Kidney (tissue), 14 donors: ENCODE results near the gene DUOX1. TPM values are rescaled to one million over a fixed set of nuclear protein-coding genes. Genes with fewer than 3 reads are reported as not detected.

Experiments
- DNase-seq, 5 donors: peaks; one replicate each; pipeline ENCODE4 v3.0.0-alpha.2; 2013 to 2020
- FAIRE-seq: peaks from 2 replicates; lab custom pipeline; 2012; peaks lifted over from hg19 to GRCh38; lab: Jason Lieb, UNC
- H3K27ac ChIP-seq, 2 donors: one replicate each; pipeline ENCODE4 v1.7.0; 2013; ENCODE audit warnings: low read depth in 2 of 2, low read length in 2 of 2, inconsistent platforms in 1 of 2
- H3K27me3 ChIP-seq: one replicate; pipeline ENCODE4 v1.7.1; 2013; ENCODE audit warnings: low read length, inconsistent platforms; ENCODE audit not compliant: control insufficient read depth, insufficient read depth
- H3K36me3 ChIP-seq, 3 donors: one replicate each; pipeline versions ENCODE4 v1.7.0 to v1.7.1; 2013; ENCODE audit warnings: low read length in 3 of 3, control low read depth in 1 of 3, inconsistent platforms in 1 of 3; ENCODE audit not compliant: insufficient read depth in 3 of 3, control insufficient read depth in 2 of 3
- H3K4me1 ChIP-seq, 3 donors: one replicate each; pipeline versions ENCODE4 v1.7.0 to v1.7.1; 2013; ENCODE audit warnings: low read length in 3 of 3, inconsistent platforms in 1 of 3, low read depth in 1 of 3; ENCODE audit not compliant: control insufficient read depth in 2 of 3, insufficient read depth in 2 of 3
- H3K4me3 ChIP-seq, 3 donors: one replicate each; pipeline versions ENCODE4 v1.7.0 to v1.8.1; 2013; ENCODE audit warnings: low read length in 3 of 3, control low read depth in 1 of 3, inconsistent platforms in 1 of 3
- H3K9ac ChIP-seq, 3 donors: one replicate each; pipeline versions ENCODE4 v1.7.0 to v1.7.1; 2013; ENCODE audit warnings: low read length in 3 of 3, control low read depth in 1 of 3, inconsistent platforms in 1 of 3
- H3K9me3 ChIP-seq, 3 donors: one replicate each; pipeline versions ENCODE4 v1.7.0 to v1.7.1; 2013; ENCODE audit warnings: low read length in 3 of 3, control low read depth in 1 of 3, inconsistent platforms in 1 of 3; ENCODE audit not compliant: control insufficient read depth in 2 of 3, insufficient read depth in 1 of 3
- intact Hi-C: fragments of 100-400 bp; cut with DNase I; formaldehyde crosslinking; loops from one replicate; pipeline ENCODE4 v1.11.1; 2022
- polyA plus RNA-seq: library from polyadenylated mRNA; stranded (reverse); fragments of 350-450 nt; fragmentation: Illumina TruSeq; extraction: RNeasy Lipid Tissue Mini Kit (QIAGEN cat#74804); gene quantifications from one replicate; pipeline ENCODE4 v1.2.3, GENCODE V29; 2014; ENCODE audit warnings: low read depth, low replicate concordance; ENCODE audit not compliant: insufficient read depth
- total RNA-seq: library from RNA; stranded (reverse); fragmentation: NEBNext Ultra II Directional; extraction: Animal tissue kit (Norgen Biotek cat#: 25700); gene quantifications from one replicate; pipeline ENCODE4 v1.2.1, GENCODE V29; 2021
- TF ChIP-seq, protein P1 (sequence below): IDR thresholded peaks from 3 replicates; pipeline ENCODE4 v1.5.1; 2012; ENCODE audit warnings: mild to moderate bottlenecking, moderate library complexity, borderline replicate concordance; ENCODE audit not compliant: insufficient read depth; ENCODE audit errors: extremely low read depth
- donor health status: control.
- donor health status: control.
- donor health status: control.
- donor health status: control.
- donor health status: control.
- donor health status: DM: yes; HTN: yes; CAD: no.
- donor health status: Normal renal cell carcinoma (clear cell type).

Gene DUOX1
- total and polyA plus RNA-seq, 2 donors from 2014 or later, result 0.26 to 1.6 TPM

DNA sequence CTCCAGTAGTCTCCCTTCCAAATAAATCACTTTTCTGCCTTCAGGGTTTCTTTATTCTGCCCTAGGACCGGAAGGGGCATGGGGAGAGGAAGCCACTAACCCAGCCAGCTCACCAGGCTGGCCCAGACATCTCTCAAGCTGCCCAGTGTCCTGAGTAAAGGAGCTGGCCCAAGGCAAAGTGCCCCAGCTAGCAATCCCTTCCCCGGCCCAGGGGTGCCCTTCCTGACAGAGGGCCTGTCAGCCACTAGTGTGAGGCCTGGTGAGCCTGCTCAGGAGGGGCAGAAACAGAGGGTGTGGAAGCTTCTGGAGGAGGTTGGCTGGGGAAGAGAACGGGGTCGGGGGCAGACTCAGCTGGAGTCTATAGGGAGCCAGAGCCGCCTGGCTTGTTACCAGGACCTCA, 35.7 kb downstream of the DUOX1 start:
- H3K9me3 ChIP-seq, result no peaks in the 10 kb centered on the region
- intact Hi-C loops, result no loop called here
- no peaks in the 10 kb centered on the region for H3K27me3 ChIP-seq
- no peaks in the 10 kb centered on the region for H3K36me3 ChIP-seq
- H3K27ac ChIP-seq, result no peak overlapping the region
- DNase-seq, result peak in 1 of 5 donors; percentile 64
- FAIRE-seq, result no peak
- H3K4me3 ChIP-seq, result no peak overlapping the region
- no peak overlapping the region for H3K9ac ChIP-seq
- TF ChIP-seq, protein P1, sequence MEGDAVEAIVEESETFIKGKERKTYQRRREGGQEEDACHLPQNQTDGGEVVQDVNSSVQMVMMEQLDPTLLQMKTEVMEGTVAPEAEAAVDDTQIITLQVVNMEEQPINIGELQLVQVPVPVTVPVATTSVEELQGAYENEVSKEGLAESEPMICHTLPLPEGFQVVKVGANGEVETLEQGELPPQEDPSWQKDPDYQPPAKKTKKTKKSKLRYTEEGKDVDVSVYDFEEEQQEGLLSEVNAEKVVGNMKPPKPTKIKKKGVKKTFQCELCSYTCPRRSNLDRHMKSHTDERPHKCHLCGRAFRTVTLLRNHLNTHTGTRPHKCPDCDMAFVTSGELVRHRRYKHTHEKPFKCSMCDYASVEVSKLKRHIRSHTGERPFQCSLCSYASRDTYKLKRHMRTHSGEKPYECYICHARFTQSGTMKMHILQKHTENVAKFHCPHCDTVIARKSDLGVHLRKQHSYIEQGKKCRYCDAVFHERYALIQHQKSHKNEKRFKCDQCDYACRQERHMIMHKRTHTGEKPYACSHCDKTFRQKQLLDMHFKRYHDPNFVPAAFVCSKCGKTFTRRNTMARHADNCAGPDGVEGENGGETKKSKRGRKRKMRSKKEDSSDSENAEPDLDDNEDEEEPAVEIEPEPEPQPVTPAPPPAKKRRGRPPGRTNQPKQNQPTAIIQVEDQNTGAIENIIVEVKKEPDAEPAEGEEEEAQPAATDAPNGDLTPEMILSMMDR, result no peak
- H3K4me1 ChIP-seq, result peaks cover 0 to 8% (median 0%) of the 10 kb centered on the region in 3 donors

DNA sequence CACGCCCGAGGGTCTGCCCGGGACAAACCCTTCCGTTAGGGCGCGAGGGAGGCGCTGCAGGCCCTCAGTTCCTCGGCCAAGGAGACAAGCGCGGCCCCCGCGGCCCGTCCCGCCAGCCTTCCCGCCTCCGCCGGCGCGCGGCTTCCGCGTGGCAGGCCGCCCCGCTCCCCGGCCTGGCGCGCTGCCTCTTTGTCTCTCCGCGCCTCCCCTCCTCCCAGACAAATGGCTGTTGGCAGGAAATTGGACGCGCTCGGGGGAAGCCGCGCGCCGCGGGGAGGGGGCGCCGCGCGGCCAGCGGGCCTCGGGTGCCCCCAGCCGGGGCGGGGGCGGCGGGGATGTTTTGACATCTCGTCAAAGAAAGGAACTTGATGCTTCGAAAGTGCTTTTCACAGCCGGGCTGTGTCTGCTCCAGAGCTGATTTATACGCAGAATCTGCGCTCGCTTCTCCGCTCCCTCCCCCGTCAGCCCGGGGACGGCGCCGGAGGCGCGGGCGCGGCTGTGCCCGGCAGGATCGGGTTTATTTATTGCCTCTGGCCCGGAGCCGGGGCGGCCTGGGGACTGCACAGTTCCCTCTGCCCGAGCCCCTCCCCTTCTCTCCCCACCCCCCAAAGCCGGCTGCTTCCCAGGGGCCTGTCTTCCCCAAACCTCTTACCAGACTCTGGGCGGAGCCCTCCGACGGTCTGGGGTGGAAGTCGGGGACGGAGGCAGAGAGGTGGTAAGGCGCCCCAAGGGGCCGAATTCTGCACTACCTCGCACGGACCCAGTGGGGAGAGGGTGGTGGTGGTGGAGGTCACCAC, 37.2 kb downstream of the DUOX1 start:
- DNase-seq, result peak; percentile 90 to 96 (median 95)
- Histone ChIP-seq H3K36me3 (no peaks in the 10 kb centered on the region), H3K4me3 (peak overlapping the region; percentile 36 to 73 (median 72)), H3K27ac (peak overlapping the region; percentile 85 to 86), H3K27me3 (no peaks in the 10 kb centered on the region), H3K9ac (peak overlapping the region in 2 of 3 donors; percentile 70 to 82), H3K9me3 (no peaks in the 10 kb centered on the region), H3K4me1 (peaks cover 0 to 8% (median 0%) of the 10 kb centered on the region in 3 donors)
- intact Hi-C loops, result no loop called here
- FAIRE-seq, result no peak
- TF ChIP-seq, protein P1, result peak; percentile 53

DNA sequence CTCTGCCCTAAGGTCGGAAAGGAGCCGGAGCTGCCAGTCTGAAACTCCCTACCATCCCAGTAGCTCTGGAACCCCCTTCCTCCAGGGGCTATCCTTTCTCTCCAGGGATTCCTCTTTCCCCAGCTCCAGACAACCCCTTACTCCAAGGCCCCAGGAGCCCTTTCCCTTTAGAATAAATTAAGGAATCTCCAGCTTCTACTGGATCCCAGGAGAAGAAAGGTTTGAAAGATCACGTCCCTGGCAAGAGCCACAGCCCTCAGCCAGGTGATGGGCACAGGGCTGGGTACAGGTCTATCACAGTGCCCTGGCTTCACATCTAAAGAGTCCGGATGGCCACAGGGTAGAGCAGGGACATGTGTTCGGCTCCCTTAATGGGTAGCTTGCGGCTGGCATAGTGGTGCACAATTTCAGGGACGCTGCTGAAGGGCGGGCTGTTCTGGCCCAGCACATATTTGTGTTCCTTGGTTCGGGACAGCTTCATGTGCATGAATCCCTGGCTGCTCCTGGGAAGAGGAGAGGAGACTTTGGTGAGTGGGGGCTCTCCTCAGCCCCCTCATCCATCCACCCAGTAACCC, 37.9 kb downstream of the DUOX1 start:
- peak overlapping the region; percentile 12 to 73 (median 72) for H3K4me3 ChIP-seq
- FAIRE-seq (no peak), DNase-seq (no peak)
- H3K9me3 ChIP-seq, result no peaks in the 10 kb centered on the region
- no peaks in the 10 kb centered on the region for H3K27me3 ChIP-seq
- peak overlapping the region in 1 of 3 donors; percentile 75 for H3K9ac ChIP-seq
- no peaks in the 10 kb centered on the region for H3K36me3 ChIP-seq
- peak overlapping the region; percentile 85 to 86 for H3K27ac ChIP-seq
- TF ChIP-seq, protein P1, result no peak
- intact Hi-C loops, result no loop called here
- H3K4me1 ChIP-seq, result peaks cover 0 to 8% (median 0%) of the 10 kb centered on the region in 3 donors
